ENCODE results near the gene SEMA4C. TPM values are rescaled to one million over a fixed set of nuclear protein-coding genes. Genes with fewer than 3 reads are reported as not detected.

The SEMA4C gene
- total and polyA plus RNA-seq, 9 of the 15 experiments (the other 6 are each of a cell fraction or from before 2014, with no cell fraction given): 0.32 to 59.7 (median 23.9) TPM

DNA sequence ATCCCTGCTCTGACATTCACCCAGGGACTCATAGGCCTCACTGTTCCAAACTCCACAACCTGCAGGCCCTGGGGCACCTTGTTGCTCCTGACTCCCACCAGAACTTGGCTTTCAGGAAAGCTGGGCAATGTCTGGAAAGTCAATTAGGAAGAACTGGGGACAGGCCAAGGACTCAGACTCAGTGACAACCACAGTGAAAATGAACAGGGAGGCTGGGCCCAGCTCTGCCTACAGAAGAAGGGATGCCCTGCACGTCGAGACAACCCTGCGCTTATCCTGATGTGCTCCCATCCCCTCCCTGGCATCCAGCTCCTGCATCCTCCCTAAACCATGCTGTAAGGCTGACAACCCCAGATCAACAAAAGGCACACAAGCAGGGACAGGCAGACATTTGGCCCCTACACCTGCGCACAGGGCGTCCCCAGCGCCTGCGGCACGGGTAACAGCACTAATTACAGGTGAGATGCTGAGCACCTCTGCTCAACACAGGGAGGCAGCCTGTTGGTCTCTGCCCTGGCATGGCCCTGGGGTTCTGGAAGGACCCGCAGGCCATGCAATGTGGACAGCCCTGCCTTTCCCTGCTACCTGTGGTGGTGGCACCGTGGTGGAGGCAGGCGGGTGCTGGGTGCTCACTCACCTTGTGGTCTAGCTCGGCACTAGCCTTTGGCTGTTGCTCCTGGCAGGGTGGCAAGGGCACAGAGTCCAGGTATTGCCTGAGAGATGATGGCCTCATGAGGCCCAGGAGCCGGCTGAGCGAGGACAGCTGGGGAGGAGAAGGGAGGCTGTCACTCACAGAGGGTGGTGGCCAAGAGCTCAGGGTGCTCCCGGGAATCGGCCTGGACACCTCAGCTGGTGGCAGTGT, 23.6 kb upstream of the SEMA4C start (continued):
- TF ChIP-seq, protein P1, sequence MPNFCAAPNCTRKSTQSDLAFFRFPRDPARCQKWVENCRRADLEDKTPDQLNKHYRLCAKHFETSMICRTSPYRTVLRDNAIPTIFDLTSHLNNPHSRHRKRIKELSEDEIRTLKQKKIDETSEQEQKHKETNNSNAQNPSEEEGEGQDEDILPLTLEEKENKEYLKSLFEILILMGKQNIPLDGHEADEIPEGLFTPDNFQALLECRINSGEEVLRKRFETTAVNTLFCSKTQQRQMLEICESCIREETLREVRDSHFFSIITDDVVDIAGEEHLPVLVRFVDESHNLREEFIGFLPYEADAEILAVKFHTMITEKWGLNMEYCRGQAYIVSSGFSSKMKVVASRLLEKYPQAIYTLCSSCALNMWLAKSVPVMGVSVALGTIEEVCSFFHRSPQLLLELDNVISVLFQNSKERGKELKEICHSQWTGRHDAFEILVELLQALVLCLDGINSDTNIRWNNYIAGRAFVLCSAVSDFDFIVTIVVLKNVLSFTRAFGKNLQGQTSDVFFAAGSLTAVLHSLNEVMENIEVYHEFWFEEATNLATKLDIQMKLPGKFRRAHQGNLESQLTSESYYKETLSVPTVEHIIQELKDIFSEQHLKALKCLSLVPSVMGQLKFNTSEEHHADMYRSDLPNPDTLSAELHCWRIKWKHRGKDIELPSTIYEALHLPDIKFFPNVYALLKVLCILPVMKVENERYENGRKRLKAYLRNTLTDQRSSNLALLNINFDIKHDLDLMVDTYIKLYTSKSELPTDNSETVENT (CRISPR knock-in tag; IDR thresholded peaks at IDR 0.05): 0 out of 2 replicates have a peak, but pooled peaks have one; percentile 15
- TF ChIP-seq ZNF644 (tag; IDR thresholded peaks at IDR 0.05; ENCODE audit: low read depth) (no peak), ATF7 (IDR thresholded peaks at IDR 0.05) (no peak), MTA3 (IDR thresholded peaks at IDR 0.05; ENCODE audit: borderline replicate concordance) (no peak), SRSF9 (IDR thresholded peaks at IDR 0.05; ENCODE audit: borderline replicate concordance, low read depth, low read length) (no peak), ZZZ3 (IDR thresholded peaks at IDR 0.05) (no peak), MAZ (CRISPR knock-in tag; conservative IDR thresholded peaks at IDR 0.05 in 1 of 2, IDR thresholded peaks at IDR 0.05 in 1 of 2) (peak in 1 of 2 experiments; percentile 30; a peak in 1 of 4 replicates), GTF2A2 (tag; IDR thresholded peaks at IDR 0.05) (no peak), NFE2L1 (tag; IDR thresholded peaks at IDR 0.05; ENCODE audit: borderline replicate concordance, low read depth) (no peak), BHLHE40 (IDR thresholded peaks at IDR 0.05; ENCODE audit: low read length) (no peak), POLR2G (IDR thresholded peaks at IDR 0.05; ENCODE audit: low read depth, low read length) (0 out of 2 replicates have a peak, but pooled peaks have one; percentile 19), NFXL1 (CRISPR knock-in tag; IDR thresholded peaks at IDR 0.05) (no peak), DIDO1 (tag; IDR thresholded peaks at IDR 0.05; ENCODE audit: low read depth) (no peak), MAFK (IDR thresholded peaks at IDR 0.05; ENCODE audit: low read length) (no peak), ESRRB (CRISPR knock-in tag; IDR thresholded peaks at IDR 0.05; ENCODE audit: borderline replicate concordance) (no peak), ZNF584 (CRISPR knock-in tag; IDR thresholded peaks at IDR 0.05; ENCODE audit: low read depth) (no peak), RBM39 (optimal IDR thresholded peaks at IDR 0.05; ENCODE audit: low read depth, low read length) (no peak)
- TF ChIP-seq, protein P2, sequence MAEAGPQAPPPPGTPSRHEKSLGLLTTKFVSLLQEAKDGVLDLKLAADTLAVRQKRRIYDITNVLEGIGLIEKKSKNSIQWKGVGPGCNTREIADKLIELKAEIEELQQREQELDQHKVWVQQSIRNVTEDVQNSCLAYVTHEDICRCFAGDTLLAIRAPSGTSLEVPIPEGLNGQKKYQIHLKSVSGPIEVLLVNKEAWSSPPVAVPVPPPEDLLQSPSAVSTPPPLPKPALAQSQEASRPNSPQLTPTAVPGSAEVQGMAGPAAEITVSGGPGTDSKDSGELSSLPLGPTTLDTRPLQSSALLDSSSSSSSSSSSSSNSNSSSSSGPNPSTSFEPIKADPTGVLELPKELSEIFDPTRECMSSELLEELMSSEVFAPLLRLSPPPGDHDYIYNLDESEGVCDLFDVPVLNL (CRISPR knock-in tag; IDR thresholded peaks at IDR 0.05; ENCODE audit: low read depth): peak; percentile 22; the same call in 1 of the 2 replicates
- TF ChIP-seq, protein P3, sequence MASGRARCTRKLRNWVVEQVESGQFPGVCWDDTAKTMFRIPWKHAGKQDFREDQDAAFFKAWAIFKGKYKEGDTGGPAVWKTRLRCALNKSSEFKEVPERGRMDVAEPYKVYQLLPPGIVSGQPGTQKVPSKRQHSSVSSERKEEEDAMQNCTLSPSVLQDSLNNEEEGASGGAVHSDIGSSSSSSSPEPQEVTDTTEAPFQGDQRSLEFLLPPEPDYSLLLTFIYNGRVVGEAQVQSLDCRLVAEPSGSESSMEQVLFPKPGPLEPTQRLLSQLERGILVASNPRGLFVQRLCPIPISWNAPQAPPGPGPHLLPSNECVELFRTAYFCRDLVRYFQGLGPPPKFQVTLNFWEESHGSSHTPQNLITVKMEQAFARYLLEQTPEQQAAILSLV (tag; IDR thresholded peaks at IDR 0.05): no peak
- TF ChIP-seq, protein P4, sequence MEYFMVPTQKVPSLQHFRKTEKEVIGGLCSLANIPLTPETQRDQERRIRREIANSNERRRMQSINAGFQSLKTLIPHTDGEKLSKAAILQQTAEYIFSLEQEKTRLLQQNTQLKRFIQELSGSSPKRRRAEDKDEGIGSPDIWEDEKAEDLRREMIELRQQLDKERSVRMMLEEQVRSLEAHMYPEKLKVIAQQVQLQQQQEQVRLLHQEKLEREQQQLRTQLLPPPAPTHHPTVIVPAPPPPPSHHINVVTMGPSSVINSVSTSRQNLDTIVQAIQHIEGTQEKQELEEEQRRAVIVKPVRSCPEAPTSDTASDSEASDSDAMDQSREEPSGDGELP (CRISPR knock-in tag; IDR thresholded peaks at IDR 0.05; ENCODE audit: borderline replicate concordance): peak; percentile 64; the same call in 1 of the 2 replicates
